Breast epithelium (tissue), 4 donors: ENCODE data around the gene ADNP. TPM values are rescaled to one million over a fixed set of nuclear protein-coding genes. Genes with fewer than 3 reads are reported as not detected.

Experiments
- DNase-seq, 2 donors: peaks; one replicate each; pipeline ENCODE4 v3.0.0-alpha.2; 2019; ENCODE audit warnings: low spot score in 2 of 2
- H3K27ac ChIP-seq, 2 donors: fragments of 200-600 bp; sonication (generic) in 1 of 2; one replicate each; pipeline ENCODE4 v1.5.1; 2016 to 2019; ENCODE audit warnings: mild to moderate bottlenecking in 1 of 2
- H3K27me3 ChIP-seq, 2 donors: fragments of 200-600 bp; sonication (generic) in 1 of 2; one replicate each; pipeline versions ENCODE4 v1.5.1 to v1.6.0; 2017 to 2019; ENCODE audit warnings: control low read depth in 1 of 2, mild to moderate bottlenecking in 1 of 2
- H3K36me3 ChIP-seq: fragments of 200-600 bp; one replicate; pipeline ENCODE4 v1.5.1; 2019
- H3K4me1 ChIP-seq, 2 donors: fragments of 200-600 bp; sonication (generic); one replicate each; pipeline ENCODE4 v1.5.1; 2016 to 2019; ENCODE audit warnings: control low read depth in 1 of 2
- H3K4me3 ChIP-seq, 3 donors: fragments of 200-600 bp; sonication (generic); 1 replicate in 2 of 3; 2 replicates in 1 of 3; pipeline ENCODE4 v1.5.1; 2016 to 2019; ENCODE audit warnings: mild to moderate bottlenecking in 3 of 3, moderate library complexity in 2 of 3
- H3K9me3 ChIP-seq, 2 donors: fragments of 200-600 bp; sonication (generic) in 1 of 2; one replicate each; pipeline ENCODE4 v1.5.1; 2016 to 2019; ENCODE audit warnings: control low read depth in 1 of 2
- CTCF ChIP-seq, 3 donors: fragments of 450-650 bp; IDR thresholded peaks; one replicate each; pipeline ENCODE4 v1.5.1; 2016 to 2017; ENCODE audit warnings: antibody characterized with exemption in 3 of 3, mild to moderate bottlenecking in 3 of 3, moderate library complexity in 3 of 3
- POLR2A ChIP-seq: fragments of 450-650 bp; IDR thresholded peaks from one replicate; pipeline ENCODE4 v1.6.1; 2016; ENCODE audit warnings: antibody characterized with exemption, mild to moderate bottlenecking, moderate library complexity
- POLR2AphosphoS5 ChIP-seq, 3 donors: sonication (generic); formaldehyde crosslinking; IDR thresholded peaks; one replicate each; pipeline ENCODE4 v1.6.1; 2017; ENCODE audit warnings: antibody characterized with exemption in 3 of 3
- intact Hi-C: fragments of 100-400 bp; cut with DNase I; formaldehyde crosslinking; loops from one replicate; pipeline ENCODE4 v1.15.1; 2023; ENCODE audit warnings: low total_unique reads
- total RNA-seq, 3 donors: library from RNA; depleted of rRNA; stranded (reverse); fragments of >200 nt; gene quantifications; one replicate each; pipeline ENCODE4 v1.1.0, GENCODE V29; 2016

ADNP gene
- total RNA-seq, 3 donors from 2014 or later, result 51.7 to 70.2 (median 60.0) TPM

GRCh38 chr20:50953196-50953595, 22.0 kb upstream of the ADNP start:
- no peaks in the 10 kb centered on the region for H3K9me3 ChIP-seq
- H3K36me3 ChIP-seq, result no peaks in the 10 kb centered on the region
- no peak overlapping the region for H3K27ac ChIP-seq
- TF ChIP-seq CTCF (IDR thresholded peaks at IDR 0.05), result no peak
- no peak for TF ChIP-seq POLR2A
- no peak for TF ChIP-seq POLR2AphosphoS5 (IDR thresholded peaks at IDR 0.05)
- DNase-seq, result no peak
- peaks cover 0 to 14% of the 10 kb centered on the region in 2 donors for H3K4me1 ChIP-seq
- no peak overlapping the region for H3K4me3 ChIP-seq
- intact Hi-C loops, result no loop called here
- no peaks in the 10 kb centered on the region for H3K27me3 ChIP-seq

- TF ChIP-seq CTCF (IDR thresholded peaks at IDR 0.05) (no peak), POLR2AphosphoS5 (IDR thresholded peaks at IDR 0.05) (no peak), POLR2A (no peak)
- no peak overlapping the region for H3K27ac ChIP-seq
- intact Hi-C loops, result no loop called here
- no peaks in the 10 kb centered on the region for H3K9me3 ChIP-seq
- no peak overlapping the region for H3K4me3 ChIP-seq
- no peak for DNase-seq
- no peaks in the 10 kb centered on the region for H3K4me1 ChIP-seq
- no peaks in the 10 kb centered on the region for H3K27me3 ChIP-seq
- peaks cover 12% of the 10 kb centered on the region for H3K36me3 ChIP-seq
These were observed 17.0 kb upstream of the ADNP start for GRCh38 chr20:50948132-50948785.

GRCh38 chr20:50943069-50943468, 11.8 kb upstream of the ADNP start:
- intact Hi-C loops, result no loop called here
- TF ChIP-seq POLR2A, result no peak

GRCh38 chr20:50933589-50933988, 2.4 kb upstream of the ADNP start:
- Histone ChIP-seq H3K9me3 (no peaks in the 10 kb centered on the region), H3K36me3 (no peaks in the 10 kb centered on the region), H3K4me3 (no peak overlapping the region), H3K4me1 (peaks cover 0 to 8% of the 10 kb centered on the region in 2 donors), H3K27me3 (no peaks in the 10 kb centered on the region), H3K27ac (no peak overlapping the region)
- no peak for DNase-seq
- intact Hi-C loops, result loop anchor here (10.0 kb wide), 1 partner anchor 139 kb away; the partner anchor contains the start of gene BCAS4
- TF ChIP-seq POLR2A (no peak), CTCF (IDR thresholded peaks at IDR 0.05) (no peak), POLR2AphosphoS5 (IDR thresholded peaks at IDR 0.05) (no peak)

More at GRCh38 chr20:50943069-50943468, 11.8 kb upstream of the ADNP start:
- Histone ChIP-seq H3K4me1 (no peaks in the 10 kb centered on the region), H3K36me3 (peaks cover 12% of the 10 kb centered on the region), H3K4me3 (no peak overlapping the region), H3K9me3 (no peaks in the 10 kb centered on the region), H3K27ac (no peak overlapping the region), H3K27me3 (no peaks in the 10 kb centered on the region)
- DNase-seq, result no peak

DNA sequence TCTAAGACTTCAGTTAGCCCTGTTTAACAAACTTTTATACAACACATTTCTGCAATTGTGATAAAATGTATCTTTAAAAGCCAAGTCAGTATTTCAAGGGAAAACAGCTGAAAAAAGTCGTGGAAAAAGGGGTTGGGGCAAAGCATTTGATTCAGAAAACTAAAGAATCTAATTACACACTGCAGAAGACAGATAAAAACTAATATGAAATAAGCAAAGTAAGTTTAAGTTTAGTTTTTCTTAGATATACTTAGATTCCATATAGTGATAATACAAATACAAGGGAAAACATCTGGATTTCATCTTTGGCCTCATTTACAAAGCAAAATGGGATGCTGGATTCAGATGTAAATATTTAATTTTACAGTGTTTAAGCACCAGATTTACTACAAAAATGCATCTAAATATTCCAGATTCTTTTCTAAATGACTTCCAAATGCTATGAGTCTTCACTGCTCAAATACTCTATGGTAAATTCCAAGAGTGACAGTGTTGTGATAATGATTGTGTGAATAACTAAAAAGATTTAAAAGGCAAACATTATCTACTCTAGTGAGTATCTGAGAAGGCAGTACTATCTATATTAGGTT, 1.5 kb upstream of the ADNP start:
- no peaks in the 10 kb centered on the region for H3K27me3 ChIP-seq
- DNase-seq, result no peak
- no peak overlapping the region for H3K27ac ChIP-seq
- H3K9me3 ChIP-seq, result no peaks in the 10 kb centered on the region
- TF ChIP-seq POLR2AphosphoS5 (IDR thresholded peaks at IDR 0.05) (no peak), CTCF (IDR thresholded peaks at IDR 0.05) (no peak)
- H3K36me3 ChIP-seq, result no peaks in the 10 kb centered on the region
- H3K4me1 ChIP-seq, result peaks cover 0 to 8% of the 10 kb centered on the region in 2 donors
- H3K4me3 ChIP-seq, result no peak overlapping the region
- intact Hi-C loops, result loop anchor here (10.0 kb wide), 1 partner anchor 138 kb away; the partner anchor contains the start of gene BCAS4
